SK-N-DZ (cell line): ENCODE data around the gene COMMD10.

Experiments
- DNase-seq: peaks from one replicate; pipeline ENCODE4 v3.0.0-alpha.2; 2015; ENCODE audit warnings: low spot score
- small RNA-seq, 2 experiments: library from RNA; depleted of rRNA; stranded (forward); fragments of <200 nt; gene quantifications; one replicate each; pipeline ENCODE3, GENCODE V24; 2014

Gene COMMD10

DNA sequence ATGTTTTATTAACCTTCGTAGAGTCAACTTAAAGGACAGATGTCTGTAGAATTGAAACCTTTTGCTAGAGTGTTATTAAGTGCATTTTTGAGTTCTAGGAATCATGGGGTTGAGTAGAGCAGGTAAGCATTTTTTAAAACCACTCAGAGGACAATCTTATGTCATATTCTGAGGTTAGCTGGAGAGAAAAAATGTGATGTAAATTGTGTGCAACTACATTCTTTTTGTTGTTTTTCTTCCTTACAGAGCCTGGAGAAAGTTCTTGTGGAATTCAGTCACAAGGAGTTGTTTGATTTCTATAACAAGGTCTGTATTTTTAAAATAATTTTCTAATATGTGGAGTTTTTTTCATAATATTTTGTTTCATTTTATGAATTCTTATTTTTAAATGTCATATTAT, 206.4 kb downstream of the COMMD10 start:
- DNase-seq, result no peak

DNA sequence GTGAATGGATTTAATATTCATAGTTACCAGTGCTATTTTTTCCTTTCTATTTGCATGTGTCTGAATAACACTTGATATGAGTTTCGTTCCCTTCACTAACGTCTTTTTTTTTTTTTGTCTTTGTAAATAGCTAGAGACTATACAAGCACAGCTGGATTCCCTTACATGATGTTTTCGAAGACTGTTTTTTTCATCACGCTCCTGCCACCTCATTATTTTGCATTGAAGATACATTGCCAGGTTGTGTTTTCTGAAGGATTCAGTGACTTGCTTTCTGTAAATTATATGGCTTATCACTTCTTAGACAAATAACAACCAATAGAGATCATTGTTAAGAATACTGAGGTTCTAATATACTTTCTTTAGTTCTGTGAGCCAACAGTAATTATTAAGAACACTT, 207.5 kb downstream of the COMMD10 start:
- DNase-seq, result no peak

DNA sequence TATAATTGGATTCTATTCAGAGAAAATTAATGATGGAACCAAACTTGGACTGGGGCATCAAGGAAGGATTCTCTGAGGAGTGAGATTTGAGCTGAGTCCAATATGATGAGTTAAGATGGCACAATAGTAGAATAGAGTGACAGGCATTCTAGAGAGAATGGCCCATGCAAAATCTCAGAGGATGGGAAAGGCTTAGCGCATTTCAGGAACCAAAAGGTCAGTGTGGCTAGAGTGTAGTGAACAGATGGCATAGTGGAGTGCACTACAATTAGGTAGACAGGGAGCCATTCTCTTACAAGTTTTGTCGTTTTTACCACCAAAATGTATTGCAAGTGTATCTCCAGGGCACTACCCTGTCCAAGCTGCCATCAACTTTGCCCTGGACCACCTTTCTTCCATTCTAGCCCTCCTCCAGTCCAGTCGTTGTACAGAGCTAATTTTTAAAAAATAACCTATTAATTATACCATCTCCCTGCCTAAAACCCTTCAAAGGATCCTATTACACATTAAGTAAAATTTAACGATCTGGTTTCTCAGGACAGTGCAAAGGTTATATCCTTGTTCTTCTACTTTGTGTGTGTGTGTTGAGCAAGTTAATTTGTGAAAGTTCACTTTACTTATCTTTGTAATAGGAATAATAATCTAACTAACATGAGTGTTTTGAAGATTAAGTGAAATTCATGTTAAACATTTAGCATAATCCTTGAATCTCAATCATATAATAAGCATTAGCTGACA, 211.7 kb downstream of the COMMD10 start:
- DNase-seq, result no peak

DNA sequence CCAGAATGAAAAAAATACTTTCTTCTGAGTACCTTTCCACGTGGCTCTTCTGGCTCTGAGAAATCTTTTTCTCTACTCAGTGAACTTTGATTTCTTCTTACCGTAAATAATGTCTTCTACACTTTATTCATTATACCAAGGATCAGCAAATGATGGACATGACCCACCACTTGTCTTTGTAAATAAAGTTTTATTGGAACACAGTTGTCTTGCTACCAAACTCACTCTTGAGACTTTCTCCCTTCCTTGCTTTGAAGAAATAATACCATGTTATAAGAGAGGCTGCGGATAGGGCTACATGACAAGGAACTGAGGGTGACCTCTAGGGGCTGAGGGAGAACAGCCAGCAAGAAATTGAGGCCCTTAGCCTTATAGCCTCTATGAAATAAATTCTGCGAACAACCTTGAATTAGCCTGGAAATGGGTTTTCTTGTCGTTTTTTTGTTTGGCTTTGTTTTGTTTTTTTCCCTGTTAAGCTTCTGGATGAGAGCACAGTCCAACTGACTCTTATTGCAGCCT, 212.5 kb downstream of the COMMD10 start:
- no peak for DNase-seq

DNA sequence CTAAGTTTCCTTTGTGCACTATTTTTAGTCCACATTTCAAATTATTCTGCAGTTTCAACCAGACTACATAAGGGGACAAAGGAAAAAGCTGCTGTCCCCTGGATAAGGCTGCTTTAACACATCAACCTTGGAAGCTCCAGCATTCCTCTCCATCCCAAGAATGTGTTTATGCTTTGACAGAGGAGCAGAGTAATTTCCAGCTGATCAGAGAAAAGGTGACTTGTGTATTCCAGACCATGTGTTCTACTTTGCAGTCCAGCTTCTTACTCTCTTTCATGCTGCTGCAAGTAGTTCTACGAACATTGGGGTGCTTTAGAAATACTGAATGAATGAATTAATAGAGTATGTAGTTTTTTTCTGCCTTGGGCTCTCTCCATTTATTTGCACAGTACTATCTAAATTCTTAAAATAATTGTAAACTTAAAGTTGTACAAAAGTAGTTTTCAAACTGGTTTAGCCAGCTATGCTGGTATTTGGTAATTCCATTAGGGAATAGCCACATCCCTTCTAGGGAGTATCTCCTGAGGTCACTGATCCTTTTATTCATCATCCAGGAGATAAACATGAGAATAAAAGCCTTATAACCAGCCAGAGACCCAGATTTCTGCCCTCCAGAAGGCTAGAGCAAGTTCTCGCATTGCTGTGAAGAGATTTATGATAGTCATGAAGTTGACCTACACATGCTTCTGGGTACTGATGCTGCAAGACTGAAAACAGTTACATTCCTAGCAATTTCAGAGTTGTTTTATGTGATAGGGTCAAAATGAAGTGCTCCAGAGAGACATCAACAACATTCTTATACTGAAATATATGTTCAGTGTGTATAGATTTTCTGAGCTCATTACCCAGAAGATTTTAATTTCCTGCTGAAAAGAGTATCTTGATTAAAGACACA, 215.2 kb downstream of the COMMD10 start:
- no peak for DNase-seq

DNA sequence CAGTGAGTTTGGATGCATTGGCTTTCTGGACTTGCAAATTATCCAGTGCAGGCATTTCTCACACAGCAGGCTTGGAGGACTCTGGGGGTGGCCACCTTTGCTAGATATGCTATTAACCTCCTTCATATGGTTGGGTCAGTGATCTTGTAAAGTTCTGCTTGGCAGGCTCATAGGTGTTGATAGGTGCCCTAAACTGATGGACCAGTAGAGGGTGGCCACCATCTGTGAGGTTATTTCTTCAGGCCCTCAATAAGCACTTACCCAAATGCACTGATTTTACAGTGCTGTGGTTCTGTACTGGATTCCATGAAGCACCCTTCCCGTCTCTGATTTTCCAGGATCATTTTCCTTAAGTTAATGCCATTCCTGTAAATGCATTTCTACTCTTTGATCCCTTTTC, 216.3 kb downstream of the COMMD10 start:
- no peak for DNase-seq

DNA sequence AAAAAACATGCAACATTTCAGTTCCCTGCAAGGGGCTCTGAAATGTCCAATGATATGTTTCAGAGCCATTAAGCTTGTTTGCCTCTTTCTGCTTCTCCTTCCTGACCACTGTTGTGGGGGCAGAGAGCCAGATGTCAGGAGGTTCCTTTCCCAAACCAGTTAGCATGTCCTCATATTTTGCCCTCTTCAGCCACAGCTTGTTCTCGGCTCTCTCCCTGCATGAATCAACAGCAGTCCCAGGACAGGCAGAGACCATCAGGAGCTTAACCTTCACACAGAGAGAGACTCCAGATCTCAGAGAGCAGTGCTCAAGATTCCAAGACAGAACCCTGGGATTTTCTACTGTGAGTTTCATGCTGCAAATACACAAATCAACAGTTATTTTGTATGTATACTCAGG, 218.5 kb downstream of the COMMD10 start:
- no peak for DNase-seq

DNA sequence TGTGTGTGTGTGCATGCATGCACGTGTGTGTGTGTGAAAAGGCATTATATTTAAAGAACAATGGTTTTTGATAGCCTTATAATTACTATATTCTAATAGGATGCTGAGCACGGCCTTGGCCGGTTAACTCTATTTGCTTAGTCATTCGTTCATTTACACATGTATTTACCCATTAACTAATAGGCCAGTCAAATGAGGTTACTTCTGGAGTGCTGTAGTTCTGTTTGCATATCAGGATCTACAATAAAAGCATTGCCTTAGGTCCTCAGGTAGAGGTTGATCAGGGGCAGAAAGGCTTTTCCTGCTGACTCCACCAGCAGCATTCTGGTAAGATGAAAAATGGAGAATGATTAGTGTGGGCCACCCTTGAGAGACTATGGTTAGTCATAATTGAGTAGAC, 219.0 kb downstream of the COMMD10 start:
- DNase-seq, result no peak

DNA sequence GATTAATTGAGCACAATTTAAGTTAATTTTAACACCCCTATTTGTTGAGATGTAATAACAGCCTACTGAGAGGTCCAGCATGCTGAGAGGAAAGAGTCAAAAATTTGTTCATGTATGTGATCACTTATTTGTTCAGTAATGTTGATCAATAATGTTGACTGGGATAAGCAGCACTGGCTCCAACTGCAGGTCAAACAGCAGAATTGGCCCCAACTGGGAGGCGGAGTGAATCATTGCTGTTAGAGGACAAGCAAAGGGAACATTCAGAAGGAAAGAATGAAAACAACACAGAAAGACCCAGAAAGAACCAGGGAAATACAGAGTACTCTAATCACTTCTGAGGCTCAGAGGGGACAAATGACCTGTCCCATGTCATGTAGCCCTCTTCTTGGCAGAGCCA, 221.1 kb downstream of the COMMD10 start:
- DNase-seq, result no peak

DNA sequence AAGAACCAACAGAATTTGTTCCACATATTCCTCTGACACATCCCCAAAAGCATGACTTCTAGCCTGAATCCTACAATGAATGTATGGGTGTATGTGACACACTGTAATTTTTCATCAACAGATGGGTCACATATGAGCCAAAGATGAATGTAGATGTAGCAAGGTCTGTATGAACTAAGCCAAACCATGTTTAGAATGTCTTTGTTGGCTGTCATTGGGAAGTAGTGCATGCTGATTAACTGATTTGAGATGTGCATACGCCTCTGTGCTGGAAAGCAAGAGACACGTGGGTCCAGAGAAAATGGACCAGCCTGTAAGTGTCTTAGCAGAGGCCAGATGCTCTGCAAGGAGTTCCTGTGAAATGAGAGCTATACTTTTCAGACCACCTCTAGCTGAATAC, 222.0 kb downstream of the COMMD10 start:
- no peak for DNase-seq

DNA sequence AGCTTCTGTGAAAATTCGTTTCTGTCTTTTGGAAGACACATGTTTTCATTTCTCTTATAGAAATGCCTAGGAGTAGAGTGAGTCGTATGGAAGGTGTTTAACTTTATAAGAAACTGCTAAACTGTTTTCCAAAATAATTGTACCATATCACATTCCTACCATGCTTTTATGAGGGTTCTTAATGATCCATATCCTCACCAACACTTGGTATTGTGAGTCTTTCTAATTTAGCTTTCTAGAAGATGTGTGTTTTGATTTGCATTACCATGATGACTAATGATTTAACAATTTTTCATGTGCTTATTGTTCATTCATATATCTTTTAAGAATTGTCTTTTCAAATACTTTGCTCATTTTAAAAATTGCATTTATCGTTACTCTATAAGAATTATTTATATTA, 223.6 kb downstream of the COMMD10 start:
- no peak for DNase-seq

DNA sequence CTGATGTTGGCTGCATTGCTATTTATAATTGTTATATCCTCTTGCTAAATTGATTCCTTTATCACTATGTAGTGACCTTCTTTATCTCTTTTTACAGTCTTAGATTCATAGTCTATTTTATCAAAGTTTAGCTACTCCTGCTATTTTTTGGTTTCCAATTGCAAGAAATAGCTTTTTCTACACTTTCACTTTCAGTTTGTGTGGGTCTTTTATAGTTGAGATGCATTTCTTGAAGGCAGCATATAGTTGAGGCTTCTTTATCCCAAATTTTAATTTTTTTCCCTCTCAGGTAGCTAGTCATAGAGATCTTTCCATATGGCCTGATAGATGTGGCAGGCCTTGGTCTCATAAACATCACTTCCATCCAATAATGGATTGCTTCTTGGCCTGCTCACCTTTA, 228.5 kb downstream of the COMMD10 start:
- DNase-seq, result no peak

DNA sequence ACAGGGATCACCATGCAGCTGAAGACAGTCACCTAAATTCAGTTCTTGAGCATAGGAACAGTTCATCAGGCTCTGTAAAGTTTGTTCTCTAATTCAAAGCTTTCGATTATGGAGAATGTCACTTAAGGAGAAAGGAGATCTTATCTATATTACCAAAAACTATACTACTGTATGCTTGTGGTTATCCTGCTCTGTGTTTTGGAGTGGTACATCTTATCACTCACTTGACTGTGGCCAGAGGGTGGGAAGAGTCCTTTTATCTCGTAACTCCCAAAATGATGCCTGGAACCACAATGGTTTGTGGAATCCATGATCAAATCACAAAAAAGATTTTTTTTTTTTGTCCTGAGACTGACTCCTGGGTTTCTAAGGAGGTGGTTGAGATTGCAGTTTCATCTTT, 230.7 kb downstream of the COMMD10 start:
- no peak for DNase-seq

DNA sequence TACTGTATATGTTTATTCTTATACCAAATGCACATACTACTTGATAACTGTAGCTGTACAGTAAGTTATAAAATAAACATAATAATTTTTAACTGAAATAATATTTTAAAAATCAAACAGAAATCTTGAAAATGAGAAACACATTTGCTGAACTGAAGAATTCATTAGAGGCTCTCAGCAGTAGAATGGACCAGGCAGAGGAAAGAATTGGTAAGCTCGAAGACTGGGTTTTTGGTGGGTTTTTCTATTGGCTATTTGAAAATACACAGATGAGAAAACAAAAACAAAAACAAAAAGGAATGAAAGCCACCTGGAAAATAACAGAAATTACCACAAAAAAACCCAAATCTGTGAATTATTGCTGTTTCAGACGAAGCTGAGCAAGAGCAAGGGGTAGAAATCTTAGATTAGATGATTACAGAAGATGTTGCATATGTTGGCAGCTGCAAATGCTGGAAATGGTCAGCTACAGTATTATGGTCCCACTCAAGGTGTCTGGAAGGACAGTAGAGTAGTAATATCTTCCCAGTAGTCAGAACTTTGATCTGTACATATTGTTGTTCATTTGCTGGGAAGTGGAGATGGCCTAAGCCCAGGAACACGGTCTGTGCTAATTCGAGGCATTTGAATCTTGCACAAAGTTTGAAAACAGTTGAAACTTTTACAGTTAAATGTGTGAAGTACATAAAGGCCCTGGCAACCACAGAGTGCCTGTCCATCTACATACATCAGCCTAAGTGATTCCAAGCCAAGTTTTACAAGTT, 233.4 kb downstream of the COMMD10 start:
- no peak for DNase-seq

DNA sequence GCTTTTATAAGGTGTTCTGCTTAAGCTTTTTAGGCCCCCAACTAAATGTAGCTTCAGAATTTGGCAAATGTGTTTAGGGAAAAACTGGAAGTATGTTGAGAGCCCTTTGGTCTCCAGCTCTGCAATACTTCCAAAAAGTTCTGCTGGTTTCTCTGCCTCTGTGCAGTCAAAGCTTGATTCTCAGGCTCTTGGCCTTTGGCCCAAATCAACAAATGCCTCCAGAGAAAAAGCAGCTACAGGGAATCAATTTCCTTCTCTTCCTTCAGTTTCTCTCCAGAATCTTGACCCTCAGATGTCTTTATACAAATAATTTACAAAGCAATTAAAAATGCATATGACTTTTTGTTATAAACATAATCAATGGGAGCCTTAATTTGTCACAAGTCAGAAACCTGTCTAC, 235.7 kb downstream of the COMMD10 start:
- DNase-seq, result no peak

DNA sequence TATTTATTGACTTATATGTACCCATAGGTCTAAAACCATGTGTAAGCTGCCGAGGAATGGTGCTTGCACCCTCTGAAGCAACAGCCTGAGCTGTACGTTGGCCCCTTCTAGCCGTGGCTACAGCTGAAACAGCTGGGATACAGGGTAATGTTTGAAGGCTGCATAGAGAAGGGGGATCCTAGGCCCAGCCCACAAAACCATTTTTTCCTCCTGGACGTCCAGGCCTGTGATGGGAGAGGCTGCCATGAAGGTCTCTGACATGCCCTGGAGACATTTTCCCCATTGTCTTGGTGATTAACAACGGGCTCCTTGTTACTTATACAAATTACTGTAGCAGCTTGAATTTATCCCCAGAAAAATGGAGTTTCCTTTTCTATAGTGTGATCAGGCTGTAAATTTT, 244.7 kb downstream of the COMMD10 start:
- DNase-seq, result no peak

DNA sequence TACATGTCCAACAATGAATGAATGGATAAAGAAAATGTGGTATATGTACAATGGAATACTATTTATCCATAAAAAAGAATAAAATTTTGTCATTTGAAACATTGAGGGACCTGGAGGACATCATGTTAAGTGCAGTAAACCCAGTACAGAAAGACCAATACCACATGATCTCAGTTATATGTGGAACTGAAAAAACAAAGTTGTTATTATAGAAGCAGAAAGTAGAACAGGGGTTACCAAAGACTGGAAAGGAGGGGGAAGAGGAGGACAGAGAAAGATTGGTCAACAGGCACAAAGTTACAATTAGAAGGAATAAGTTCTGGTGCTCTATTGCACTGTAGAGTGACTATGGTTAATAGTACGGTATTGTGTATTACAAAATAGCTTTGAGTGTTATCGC, 256.0 kb downstream of the COMMD10 start:
- no peak for DNase-seq

Small RNA genes within 50 kb of the gene (small RNA-seq; reads per million reads assigned to genes)
- gene HMGN2P27 (0 reads per million in 2 experiments), gene RNU6-644P (0 reads per million in 2 experiments)
